Neural cell (in vitro differentiated cells): Measurements from ENCODE around the gene ICE2. TPM values are rescaled to one million over a fixed set of nuclear protein-coding genes. Genes with fewer than 3 reads are reported as not detected.
A peak's percentile ranks its signal among the peaks of the same experiment; 100 is the strongest.

ENCODE experiments used
- H2AFZ ChIP-seq: fragments of 200-600, 300-800 bp; sonication (generic), shearing (Covaris generic); 2 replicates; pipeline ENCODE4 v1.6.0; 2014; ENCODE audit warnings: low read depth, mild to moderate bottlenecking, antibody characterized with exemption, low read length, moderate library complexity
- H3F3A ChIP-seq: fragments of 200-600 bp; shearing (Covaris generic); 2 replicates; pipeline ENCODE4 v1.6.1; 2016; ENCODE audit warnings: mild to moderate bottlenecking, moderate library complexity, mixed read lengths, antibody characterized with exemption, low read length; ENCODE audit not compliant: insufficient read depth, poor library complexity, severe bottlenecking
- H3K27ac ChIP-seq: fragments of 200-600, 300-800 bp; sonication (generic), shearing (Covaris generic); 2 replicates; pipeline ENCODE4 v1.5.1; 2014; ENCODE audit warnings: mild to moderate bottlenecking, low read length, moderate library complexity
- H3K27me3 ChIP-seq: fragments of 300-800, 200-600 bp; sonication (generic), shearing (Covaris generic); 2 replicates; pipeline ENCODE4 v1.6.0; 2014; ENCODE audit warnings: mild to moderate bottlenecking, low read depth, low read length, moderate library complexity; ENCODE audit not compliant: insufficient read depth
- H3K36me3 ChIP-seq: fragments of 300-800, 200-600 bp; sonication (generic), shearing (Covaris generic); 2 replicates; pipeline ENCODE4 v1.5.1; 2014; ENCODE audit warnings: mild to moderate bottlenecking, antibody characterized with exemption, low read length, moderate library complexity; ENCODE audit not compliant: insufficient read depth
- H3K4me2 ChIP-seq: fragments of 300-800, 200-600 bp; sonication (generic), shearing (Covaris generic); 2 replicates; pipeline ENCODE4 v1.6.0; 2014; ENCODE audit warnings: mild to moderate bottlenecking, low read length
- H3K4me3 ChIP-seq: fragments of 300-800, 200-600 bp; sonication (generic), shearing (Covaris generic); 2 replicates; pipeline ENCODE4 v1.5.1; 2014; ENCODE audit warnings: mild to moderate bottlenecking, low read length, moderate library complexity
- H3K79me2 ChIP-seq: fragments of 200-600 bp; shearing (Covaris generic); replicated peaks from 2 replicates; pipeline ENCODE4 v1.6.0; 2014; ENCODE audit warnings: mild to moderate bottlenecking, low read length, moderate library complexity; ENCODE audit not compliant: insufficient read depth
- H3K9ac ChIP-seq: fragments of 300-800, 200-600 bp; sonication (generic), shearing (Covaris generic); 2 replicates; pipeline ENCODE4 v1.6.1; 2016; ENCODE audit warnings: mild to moderate bottlenecking, low read length, mixed read lengths
- H3K9me2 ChIP-seq: fragments of 200-600 bp; shearing (Covaris generic); 2 replicates; pipeline ENCODE4 v1.6.1; 2016; ENCODE audit warnings: mild to moderate bottlenecking, low read length, mixed read lengths; ENCODE audit not compliant: insufficient read depth
- H3K9me3 ChIP-seq: fragments of 200-600, 300-800 bp; sonication (generic), shearing (Covaris generic); 2 replicates; pipeline ENCODE4 v1.6.1; 2016; ENCODE audit warnings: mild to moderate bottlenecking, mixed run types, low read length, moderate library complexity, mixed read lengths
- H4K20me1 ChIP-seq: fragments of 200-600 bp; shearing (Covaris generic); 2 replicates; pipeline ENCODE4 v1.6.1; 2016; ENCODE audit warnings: mild to moderate bottlenecking, mixed run types; ENCODE audit not compliant: insufficient read depth
- EP300 ChIP-seq: fragments of 450-650 bp; conservative IDR thresholded peaks from 2 replicates; pipeline ENCODE4 v1.6.1; 2014; ENCODE audit warnings: antibody characterized with exemption, mild to moderate bottlenecking, moderate library complexity; ENCODE audit not compliant: poor library complexity, severe bottlenecking
- POLR2AphosphoS5 ChIP-seq: IDR thresholded peaks from 2 replicates; pipeline ENCODE4 v1.6.1; 2012
- RAD21 ChIP-seq: fragments of 450-650 bp; conservative IDR thresholded peaks from 2 replicates; pipeline ENCODE4 v1.6.1; 2014; ENCODE audit warnings: antibody characterized with exemption, mild to moderate bottlenecking, moderate library complexity
- REST ChIP-seq: IDR thresholded peaks from 2 replicates; pipeline ENCODE4 v1.6.1; 2012; ENCODE audit warnings: borderline replicate concordance
- SMC3 ChIP-seq: fragments of 450-650 bp; conservative IDR thresholded peaks from 2 replicates; pipeline ENCODE4 v1.6.1; 2014; ENCODE audit warnings: antibody characterized with exemption, mild to moderate bottlenecking, moderate library complexity; ENCODE audit not compliant: poor library complexity
- TAF1 ChIP-seq: IDR thresholded peaks from 2 replicates; pipeline ENCODE4 v1.6.1; 2012; ENCODE audit warnings: low read depth
- polyA plus RNA-seq: library from polyadenylated mRNA; depleted of rRNA; stranded (reverse); fragments of >200 nt; gene quantifications from 2 replicates; pipeline ENCODE4 v1.2.3, GENCODE V29; 2014
- TF ChIP-seq, protein P1 (sequence below): fragments of 450-650 bp; IDR thresholded peaks from 2 replicates; pipeline ENCODE4 v1.5.1; 2014; ENCODE audit warnings: antibody characterized with exemption, mild to moderate bottlenecking, moderate library complexity; ENCODE audit not compliant: poor library complexity, severe bottlenecking

The ICE2 gene
- polyA plus RNA-seq, 1 donor from 2014 or later = 34.0 TPM

GRCh38 chr15:60444289-60444912 is 34.5 kb downstream of the ICE2 start:
- Histone ChIP-seq H2AFZ (no peak overlapping the region), H3K27ac (no peak overlapping the region), H3K4me3 (no peak overlapping the region), H3K9me3 (no peaks in the 10 kb centered on the region), H4K20me1 (no peaks in the 10 kb centered on the region), H3K9me2 (no peaks in the 10 kb centered on the region), H3F3A (no peaks in the 10 kb centered on the region), H3K9ac (no peak overlapping the region), H3K36me3 (no peaks in the 10 kb centered on the region), H3K4me2 (no peak overlapping the region), H3K27me3 (no peaks in the 10 kb centered on the region), H3K79me2 (no peaks in the 10 kb centered on the region)
- TF ChIP-seq RAD21 (peak; percentile 51), SMC3 (peak; percentile 59), TAF1 (no peak)
- TF ChIP-seq, protein P1, sequence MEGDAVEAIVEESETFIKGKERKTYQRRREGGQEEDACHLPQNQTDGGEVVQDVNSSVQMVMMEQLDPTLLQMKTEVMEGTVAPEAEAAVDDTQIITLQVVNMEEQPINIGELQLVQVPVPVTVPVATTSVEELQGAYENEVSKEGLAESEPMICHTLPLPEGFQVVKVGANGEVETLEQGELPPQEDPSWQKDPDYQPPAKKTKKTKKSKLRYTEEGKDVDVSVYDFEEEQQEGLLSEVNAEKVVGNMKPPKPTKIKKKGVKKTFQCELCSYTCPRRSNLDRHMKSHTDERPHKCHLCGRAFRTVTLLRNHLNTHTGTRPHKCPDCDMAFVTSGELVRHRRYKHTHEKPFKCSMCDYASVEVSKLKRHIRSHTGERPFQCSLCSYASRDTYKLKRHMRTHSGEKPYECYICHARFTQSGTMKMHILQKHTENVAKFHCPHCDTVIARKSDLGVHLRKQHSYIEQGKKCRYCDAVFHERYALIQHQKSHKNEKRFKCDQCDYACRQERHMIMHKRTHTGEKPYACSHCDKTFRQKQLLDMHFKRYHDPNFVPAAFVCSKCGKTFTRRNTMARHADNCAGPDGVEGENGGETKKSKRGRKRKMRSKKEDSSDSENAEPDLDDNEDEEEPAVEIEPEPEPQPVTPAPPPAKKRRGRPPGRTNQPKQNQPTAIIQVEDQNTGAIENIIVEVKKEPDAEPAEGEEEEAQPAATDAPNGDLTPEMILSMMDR = peak; percentile 55

DNA sequence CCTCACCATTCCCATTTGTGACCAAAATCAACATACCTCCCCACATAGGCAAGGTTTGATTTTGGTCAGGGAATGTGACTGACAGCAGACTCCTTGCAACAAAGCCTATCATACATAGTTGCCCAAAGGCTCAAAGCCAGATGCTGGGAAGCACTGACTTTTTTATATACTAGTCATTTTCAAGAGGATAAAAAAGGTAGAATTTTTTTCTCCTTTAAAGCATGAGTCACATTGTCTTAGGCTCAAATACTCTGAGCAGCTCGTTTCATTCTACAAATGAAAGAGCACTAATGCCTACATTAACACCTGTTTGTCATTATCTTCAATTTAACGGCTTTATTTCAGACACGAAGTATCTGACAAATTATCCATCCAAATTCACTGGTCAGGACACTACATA is 36.2 kb downstream of the ICE2 start:
- H3K4me3 ChIP-seq = no peak overlapping the region
- H3K9ac ChIP-seq = no peak overlapping the region
- TF ChIP-seq RAD21 (no peak), EP300 (no peak), REST (no peak), TAF1 (no peak), POLR2AphosphoS5 (no peak), SMC3 (no peak)
- TF ChIP-seq, protein P1 = no peak
- H3K9me3 ChIP-seq = no peaks in the 10 kb centered on the region
- no peaks in the 10 kb centered on the region for H3F3A ChIP-seq
- H3K36me3 ChIP-seq = no peaks in the 10 kb centered on the region
- H3K4me2 ChIP-seq = no peak overlapping the region
- no peaks in the 10 kb centered on the region for H3K79me2 ChIP-seq
- no peaks in the 10 kb centered on the region for H4K20me1 ChIP-seq
- H3K9me2 ChIP-seq = no peaks in the 10 kb centered on the region
- no peaks in the 10 kb centered on the region for H3K27me3 ChIP-seq
- H3K27ac ChIP-seq = no peak overlapping the region
- H2AFZ ChIP-seq = no peak overlapping the region
